ENCODE data around the gene LRRC3B.

The LRRC3B gene

DNA sequence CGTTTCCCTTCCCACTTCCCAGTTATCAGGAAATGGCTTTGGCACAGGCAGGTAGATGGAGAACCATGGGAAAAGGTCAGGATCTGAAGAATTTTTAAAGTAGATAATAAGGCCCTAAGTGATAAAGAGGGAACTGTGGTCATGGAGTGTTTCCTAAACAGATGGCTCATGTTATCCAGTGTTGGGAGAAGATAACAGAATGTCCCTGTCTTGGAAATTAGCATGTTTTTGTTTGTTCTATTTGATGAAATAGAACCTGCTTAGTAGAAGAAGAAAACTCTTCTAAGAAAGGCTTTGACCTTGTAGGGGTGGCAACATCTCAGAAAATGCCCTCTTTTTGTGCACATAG lies 8.8 kb downstream of the LRRC3B start:
- DNase-seq: peak in 1 of 2 experiments; percentile 12

DNA sequence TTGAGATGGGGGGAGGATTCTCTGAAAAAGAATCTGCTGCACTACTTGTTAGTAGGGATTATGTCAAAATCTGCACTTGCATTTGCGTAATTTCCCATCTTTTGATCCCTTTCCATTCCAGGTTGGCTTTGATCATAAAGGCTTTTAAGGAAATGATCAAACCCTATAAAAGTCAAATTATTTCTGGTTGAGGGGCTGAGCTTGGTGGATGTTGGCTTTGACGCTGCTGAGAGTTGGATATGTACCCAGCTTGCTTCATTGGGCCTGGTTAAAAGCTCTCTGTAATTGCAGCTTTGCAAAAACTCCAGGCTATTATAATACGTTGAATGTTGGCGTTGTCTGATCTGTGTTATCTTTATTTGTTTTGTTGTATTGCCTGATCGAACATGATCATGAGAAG lies 12.0 kb downstream of the LRRC3B start:
- DNase-seq: no peak

DNA sequence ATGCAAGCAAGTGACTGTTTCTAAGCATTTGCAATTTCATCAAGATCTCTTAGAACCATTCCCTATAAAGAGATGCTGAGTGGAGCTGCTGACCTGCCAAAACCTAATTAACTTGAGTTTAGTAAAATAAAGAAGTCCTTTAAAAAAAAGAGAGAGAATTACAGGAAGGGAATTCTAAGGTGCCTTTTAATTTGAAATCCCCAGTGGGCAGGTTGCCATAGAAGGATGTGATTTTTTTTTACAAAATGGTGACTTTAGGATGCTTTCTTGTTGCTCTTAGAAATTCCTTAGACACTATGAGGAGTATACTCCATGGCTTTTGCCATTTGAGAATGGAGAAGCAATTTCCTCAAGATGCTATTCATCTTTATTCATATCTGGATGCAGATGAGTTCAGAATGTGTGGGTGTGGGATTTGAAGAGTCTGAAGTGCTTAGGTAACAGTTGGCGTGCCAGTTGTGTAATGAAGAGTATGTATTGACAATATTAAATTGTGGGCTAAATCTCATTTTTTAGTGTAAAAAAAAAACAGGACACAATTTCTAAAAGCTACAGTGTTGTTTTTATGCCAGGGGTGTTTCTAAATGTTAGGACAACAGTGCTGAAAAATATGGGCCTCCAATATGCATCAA lies 13.6 kb downstream of the LRRC3B start:
- DNase-seq: no peak

DNA sequence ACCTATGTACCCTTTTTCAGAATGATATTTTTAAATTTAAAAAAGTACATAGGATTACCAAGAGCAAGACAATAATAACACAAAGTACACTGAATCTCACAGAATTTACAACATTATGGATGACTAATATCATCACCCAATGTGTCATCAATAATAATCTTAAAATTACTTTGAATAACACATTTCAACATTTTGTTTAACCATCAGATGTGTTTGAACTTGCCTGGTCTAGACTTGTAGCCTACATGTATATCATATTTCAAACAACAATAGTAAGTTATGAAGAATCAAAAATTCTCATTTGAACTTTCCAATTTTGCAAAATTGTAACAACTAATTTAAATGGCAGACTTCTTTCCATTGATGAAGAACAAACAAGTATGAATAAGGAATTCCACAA lies 15.1 kb downstream of the LRRC3B start:
- DNase-seq: no peak

DNA sequence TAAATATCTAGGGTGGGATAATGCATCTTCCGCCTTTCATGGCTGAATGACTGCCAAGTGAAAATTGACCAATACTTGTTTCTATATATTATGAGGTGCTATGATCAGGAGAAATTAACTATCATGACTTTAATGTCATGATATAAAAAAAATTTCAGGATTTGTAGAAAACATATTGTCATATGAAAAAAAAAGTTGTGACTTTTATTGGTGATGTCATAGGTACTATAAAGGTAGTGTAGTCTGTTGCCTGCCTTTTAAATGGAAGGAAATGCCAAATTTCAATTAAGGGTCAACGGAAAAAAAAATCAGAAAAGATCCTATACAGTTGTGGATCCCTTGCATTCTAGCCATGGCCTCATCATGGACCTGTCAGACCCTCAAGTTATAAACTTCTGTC lies 15.5 kb downstream of the LRRC3B start:
- DNase-seq: no peak

DNA sequence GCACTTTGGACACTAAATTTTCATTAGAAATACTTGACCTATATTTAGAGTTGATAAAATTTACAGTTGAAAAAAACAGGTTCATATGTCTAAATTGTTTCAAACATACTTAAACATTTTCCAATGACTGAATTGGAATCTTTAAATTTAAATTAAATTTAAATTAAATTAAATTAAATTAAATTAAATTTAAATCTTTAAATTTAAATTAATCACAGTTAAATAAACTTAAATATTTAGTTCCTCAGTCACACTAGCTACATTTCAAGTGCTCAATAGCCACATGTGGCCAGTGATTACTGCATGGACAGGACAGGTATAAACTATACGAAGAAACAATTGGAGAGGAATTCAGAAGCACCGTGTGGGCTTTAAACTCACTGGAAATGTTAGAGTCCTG lies 16.8 kb downstream of the LRRC3B start:
- no peak for DNase-seq

DNA sequence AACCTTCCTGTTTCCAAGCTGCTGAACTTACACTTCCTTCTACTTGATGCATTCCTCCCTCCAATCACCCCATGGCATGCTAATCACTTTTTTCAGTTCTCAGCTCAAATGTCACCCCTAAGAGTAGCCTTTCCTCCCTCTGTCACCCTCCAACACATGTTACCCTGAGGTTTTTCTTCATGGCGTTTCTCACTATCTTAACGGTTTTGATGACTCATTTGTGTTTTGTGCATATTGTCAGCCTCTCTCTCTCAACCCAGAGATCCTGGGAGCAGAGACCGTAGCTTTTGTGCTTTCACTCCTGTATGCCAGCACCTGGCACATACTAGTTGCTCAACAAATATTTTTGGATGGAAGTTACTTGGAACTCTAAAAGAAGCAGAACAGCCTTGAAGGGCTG lies 24.5 kb downstream of the LRRC3B start:
- no peak for DNase-seq

DNA sequence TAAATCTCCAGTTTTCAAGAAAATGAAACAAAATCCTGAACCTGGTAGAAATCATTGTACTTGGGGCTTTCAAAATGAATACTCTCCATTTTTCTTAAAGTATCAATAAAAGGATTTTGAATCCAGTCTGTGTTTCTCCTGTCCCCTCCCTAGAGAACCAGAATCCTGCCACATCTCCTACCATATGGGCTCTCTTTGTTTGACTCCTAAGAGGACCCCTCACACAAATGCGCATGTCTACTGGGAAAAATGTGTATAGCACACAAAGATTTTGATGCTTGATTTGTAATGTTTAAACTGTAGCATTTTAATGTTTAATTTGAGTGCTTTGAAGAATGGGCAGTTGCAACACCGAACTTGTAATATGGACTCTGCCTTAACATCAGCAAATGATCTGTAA lies 25.9 kb downstream of the LRRC3B start:
- DNase-seq: no peak

DNA sequence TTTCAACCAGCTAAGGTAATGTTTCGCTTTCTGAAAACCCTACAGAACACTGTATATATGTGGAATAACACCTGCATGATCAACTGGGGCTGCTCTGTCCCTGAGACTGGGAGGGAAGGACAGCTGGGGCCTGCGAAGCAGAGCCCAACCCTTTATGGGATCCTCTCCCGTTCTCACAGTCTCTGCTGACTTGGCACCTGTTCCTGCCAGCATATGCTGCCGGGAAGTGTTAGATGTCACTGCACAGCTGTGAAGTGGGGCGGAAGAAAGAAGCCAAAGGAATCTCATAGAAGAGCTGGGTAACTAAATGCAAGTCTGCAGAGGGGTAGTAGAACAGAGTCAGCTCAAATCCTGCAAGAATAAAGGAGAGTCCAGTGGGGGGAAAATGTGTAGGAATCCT lies 29.6 kb downstream of the LRRC3B start:
- peak; percentile 73 to 88 for DNase-seq

DNA sequence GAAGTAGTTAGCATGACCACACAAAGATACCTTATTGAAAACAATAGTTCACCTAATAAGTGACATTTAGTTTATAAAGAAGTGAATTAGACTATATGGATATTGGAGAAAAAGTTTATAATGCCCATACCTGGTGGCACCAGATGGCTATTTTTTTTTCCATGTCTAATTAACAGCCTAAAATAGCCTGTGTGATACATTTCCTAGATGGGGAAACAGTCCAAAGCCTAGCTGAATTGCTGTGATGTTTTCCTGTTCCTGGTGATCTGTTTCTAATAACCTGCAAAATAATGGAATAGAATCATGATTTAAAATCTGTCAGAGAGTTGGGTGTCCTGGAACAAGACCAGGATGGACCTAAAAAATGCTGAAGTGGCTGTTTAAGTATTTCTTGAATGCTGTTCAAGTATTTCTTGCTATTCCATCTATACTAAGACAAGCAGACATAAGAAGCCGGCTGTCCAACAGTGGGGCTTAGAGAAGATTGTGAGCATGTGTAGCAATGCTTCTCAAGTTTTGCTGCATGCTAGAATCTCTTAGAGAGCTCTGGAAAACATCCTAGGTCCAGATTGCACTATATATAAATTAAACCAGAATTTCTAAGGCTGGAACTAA lies 31.3 kb downstream of the LRRC3B start:
- DNase-seq: peak in 1 of 2 experiments; percentile 36

DNA sequence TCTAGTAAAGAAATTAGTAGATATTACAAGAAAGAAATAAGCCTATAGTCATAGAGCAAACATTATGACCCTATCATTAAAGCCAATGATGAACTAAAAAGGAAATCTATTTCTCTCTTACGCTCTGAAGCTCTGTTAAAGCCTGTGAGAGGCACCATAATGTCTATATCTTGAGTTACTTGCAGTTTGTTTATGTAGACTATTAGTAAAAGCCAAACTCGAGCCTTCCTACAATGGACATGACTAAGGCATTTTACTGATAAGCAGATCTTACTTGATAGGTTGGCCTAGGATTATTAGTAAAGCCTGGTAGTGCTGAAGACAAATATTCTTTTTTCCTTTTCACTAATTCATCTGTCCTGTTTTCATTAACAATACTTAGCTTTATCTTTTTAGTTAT lies 32.7 kb downstream of the LRRC3B start:
- DNase-seq: no peak

DNA sequence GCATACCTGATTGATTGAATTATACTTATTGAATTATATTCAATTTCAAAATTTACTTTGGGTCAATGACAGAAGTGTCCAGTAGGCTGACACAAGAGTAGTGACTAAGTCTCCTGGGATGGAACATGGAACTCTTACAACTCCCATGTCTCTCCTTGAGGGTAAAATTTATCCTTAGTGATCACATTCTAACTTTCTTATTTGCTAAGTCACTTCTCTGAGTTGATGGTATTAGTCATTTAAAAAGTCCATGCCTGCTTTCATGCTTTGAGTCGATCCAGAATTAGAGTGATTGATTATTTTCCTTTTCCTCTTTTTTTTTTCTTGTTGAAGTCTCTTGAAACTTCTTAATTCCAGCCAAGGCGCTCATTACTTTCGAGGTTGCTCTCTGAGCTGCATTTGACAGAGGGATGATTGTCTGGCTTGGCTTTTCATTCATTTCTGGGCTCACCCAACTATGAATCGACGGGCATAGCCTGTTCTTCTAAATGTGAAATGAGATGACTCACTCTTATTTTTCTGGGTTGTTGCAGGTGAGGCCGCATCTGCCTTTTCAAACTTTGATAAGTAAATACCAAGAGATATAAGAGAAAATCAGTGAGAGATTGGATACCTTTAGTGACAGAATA lies 34.9 kb downstream of the LRRC3B start:
- DNase-seq: no peak

DNA sequence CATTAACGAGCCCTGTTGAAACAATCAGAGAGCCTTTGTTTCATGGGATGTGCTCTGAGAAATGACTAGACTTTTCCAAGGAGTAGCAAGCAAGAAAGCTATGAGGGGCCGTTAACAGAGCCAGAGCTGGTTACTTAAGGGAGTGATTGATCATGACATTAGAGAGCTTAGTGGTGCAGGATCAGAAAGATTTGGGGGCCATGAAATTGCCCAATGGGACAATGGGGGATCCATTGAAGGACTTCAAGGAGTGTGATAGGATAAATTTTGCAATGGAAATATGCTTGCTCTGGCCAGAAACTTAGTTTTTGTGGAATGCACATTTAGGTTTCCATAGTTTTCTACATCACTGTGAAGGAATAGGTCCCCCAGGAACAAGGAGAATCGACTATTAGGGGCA lies 45.6 kb downstream of the LRRC3B start:
- no peak for DNase-seq

DNA sequence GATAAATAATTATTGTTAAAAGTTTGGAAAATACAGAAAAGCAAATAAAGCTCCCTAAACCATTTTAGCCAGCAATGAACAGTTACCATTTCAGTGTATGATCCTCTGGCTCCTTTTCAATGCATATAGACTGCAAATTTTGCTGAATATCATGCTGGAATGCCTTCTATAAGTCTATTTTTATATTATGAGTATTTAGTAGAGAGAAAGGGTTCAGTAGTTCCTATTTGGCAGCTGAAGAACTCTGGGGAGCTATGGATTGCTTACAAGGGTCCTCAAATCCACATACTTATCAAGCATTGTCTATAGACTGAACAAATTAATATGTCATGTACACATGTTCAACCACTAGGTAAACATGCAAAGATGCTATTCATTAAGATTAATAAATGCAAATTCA lies 46.1 kb downstream of the LRRC3B start:
- no peak for DNase-seq

DNA sequence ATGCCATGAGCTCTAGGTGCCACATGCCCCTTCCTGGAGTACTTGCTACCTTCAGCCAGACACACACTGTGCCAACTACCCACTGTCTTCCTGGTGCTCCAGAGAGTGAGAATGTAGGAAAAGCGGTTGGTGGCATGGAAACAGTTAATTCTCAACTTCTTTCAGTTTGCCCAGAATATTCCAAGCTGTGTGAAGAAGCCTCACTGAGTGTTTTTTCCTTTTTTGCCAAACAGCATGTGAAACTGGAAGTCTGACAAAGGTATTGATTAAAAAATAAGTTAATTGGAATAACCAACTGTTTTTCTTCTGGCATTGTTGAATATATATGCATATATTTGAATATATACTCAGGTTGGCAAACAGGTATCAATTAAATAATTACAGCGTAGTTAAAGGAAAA lies 52.8 kb downstream of the LRRC3B start:
- DNase-seq: no peak

DNA sequence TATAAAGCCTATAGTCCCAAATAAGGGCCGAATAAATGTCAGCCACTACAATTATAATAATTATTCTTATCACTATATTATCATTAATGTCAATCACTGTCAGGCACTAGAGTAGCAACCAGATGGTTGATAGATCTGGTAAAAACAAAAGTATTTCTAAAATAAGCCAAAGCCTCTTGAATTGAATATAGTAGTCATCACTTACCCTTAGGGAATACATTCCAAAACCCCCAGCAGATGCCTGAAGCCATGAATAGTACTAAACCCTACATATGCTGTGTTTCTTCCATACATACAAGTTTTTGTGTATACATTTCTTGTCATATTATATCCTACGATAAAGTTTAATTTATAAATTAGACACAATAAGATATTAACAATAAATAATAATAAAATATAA lies 59.1 kb downstream of the LRRC3B start:
- no peak for DNase-seq

DNA sequence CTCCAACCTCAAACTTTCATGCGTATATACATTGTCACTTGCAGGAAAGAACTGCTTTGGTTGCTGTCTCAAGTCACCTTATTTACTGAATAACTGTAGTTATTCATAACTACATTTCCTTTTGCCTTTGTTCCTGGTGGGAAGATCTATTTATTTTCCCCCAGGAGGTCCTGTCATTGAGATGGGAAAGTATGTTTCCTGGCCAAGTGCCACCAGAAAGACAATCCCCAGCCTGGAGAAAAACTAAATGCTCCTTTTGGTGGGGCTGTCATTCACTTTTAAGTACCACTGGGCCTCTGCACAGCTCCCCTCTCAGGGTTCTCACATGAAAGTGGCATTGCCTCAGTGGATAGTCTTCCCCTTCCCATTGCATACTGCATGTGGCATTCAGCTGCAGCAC lies 59.8 kb downstream of the LRRC3B start:
- no peak for DNase-seq

DNA sequence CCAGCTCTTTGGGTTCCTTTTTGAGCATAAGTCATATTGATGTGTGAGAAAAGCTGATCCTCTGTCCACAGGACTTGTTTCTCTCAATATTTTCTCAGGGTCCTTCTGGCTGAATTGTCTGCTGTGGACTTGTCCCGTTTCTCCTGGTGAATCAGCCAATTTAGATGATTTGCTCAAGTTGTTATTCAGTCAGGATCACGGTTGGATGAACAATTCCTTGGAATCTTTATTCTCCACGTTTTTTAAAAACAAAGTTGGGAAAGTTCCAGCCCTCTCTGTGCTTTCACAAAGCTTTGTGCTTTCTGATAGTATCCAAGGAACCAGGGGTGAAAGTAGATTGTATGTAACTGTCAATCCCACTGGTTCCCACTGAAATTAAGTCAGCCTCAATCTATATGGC lies 61.3 kb downstream of the LRRC3B start:
- DNase-seq: no peak

DNA sequence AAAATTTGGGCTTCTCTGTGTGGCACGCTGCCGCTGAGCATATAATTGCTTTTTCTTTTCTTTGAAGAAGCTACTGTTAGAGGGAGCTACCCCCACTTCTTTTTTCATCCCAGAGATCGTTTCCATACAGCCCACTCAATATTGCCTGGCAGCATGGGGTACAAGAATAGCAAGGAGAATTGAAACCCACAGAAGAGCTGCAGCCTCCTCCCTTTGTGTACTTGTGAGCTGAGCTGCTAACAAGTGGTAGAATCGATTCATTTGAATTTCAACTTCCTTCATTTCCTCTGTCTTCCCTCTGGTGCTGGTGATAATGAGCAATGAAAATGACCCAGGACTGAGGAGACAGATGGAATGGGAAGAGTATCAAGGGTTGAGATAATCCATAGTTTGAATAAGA lies 64.9 kb downstream of the LRRC3B start:
- no peak for DNase-seq

DNA sequence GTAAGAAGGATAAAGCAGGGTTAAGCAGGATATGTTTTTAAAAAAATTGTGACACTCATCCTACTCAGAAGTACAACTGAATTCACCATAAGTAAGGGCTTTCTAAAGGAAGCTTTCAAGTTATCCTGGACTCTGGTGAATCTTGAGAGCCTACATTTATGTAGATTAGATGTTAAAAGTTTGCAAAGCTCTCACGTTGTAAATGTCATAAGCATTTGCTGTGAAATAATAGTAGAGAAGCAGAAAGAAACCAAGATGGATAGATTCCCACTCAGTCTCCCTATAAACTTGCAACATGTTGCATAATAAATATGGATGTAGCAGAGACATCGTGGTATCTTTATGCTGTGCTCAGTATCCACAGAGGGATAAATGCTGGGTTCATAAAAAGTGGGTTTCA lies 77.0 kb downstream of the LRRC3B start:
- DNase-seq: no peak

DNA sequence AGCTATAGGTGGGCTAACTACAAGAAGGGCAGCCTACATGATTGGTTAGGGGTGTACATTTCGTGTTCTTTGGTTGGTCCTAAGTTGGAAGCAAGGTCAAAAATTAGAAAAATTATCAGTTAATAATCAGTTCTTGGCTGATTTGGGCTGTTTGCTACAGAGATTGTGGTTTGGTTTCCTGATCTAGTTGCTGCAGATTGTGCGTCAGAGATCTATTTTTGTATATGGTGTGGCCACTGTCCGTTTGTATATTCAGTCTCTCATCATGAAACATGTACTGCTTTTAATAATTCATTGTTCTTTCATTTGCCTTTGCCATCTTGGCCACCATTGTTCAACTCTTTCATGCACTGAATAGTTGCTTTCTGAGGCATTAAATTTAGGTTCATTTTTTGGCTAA lies 80.9 kb downstream of the LRRC3B start:
- no peak for DNase-seq

DNA sequence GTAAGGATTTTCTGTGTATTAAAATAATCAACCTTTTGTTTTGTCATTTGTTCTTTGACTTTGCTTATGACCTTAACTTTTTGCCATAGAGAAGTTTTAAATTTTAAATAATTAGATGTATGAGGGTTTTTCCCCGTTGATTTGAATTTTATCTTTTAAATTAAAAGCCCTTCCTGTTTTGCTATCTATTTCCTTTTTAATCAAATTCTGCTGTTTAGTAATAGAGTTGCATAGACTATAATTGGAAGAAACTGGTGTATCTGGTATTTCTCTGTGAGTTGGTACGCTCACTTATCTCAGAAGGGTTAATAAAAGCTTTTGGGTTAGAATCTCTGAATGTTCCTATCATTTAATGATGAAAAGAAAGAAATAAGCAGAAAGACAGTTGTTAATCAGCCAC lies 82.2 kb downstream of the LRRC3B start:
- DNase-seq: no peak

DNA sequence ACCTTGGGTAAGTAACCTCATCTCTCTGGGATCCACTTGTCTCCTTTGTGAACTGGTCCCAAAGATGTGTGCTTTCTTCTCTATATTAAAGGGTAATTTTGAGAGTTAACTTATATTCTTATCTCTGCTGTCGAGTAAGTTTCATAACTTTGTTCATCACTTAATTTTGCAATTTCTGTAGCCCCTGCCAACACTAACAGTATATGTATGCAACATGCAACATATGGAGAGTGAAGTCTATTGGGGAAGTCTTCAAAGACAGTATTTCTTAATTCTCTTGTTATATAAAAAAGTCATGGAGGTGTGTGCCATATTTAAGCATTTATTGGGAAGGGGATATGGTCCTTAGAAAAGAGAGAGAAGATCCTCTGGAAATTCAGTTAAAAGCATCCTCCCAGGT lies 85.9 kb downstream of the LRRC3B start:
- DNase-seq: no peak

DNA sequence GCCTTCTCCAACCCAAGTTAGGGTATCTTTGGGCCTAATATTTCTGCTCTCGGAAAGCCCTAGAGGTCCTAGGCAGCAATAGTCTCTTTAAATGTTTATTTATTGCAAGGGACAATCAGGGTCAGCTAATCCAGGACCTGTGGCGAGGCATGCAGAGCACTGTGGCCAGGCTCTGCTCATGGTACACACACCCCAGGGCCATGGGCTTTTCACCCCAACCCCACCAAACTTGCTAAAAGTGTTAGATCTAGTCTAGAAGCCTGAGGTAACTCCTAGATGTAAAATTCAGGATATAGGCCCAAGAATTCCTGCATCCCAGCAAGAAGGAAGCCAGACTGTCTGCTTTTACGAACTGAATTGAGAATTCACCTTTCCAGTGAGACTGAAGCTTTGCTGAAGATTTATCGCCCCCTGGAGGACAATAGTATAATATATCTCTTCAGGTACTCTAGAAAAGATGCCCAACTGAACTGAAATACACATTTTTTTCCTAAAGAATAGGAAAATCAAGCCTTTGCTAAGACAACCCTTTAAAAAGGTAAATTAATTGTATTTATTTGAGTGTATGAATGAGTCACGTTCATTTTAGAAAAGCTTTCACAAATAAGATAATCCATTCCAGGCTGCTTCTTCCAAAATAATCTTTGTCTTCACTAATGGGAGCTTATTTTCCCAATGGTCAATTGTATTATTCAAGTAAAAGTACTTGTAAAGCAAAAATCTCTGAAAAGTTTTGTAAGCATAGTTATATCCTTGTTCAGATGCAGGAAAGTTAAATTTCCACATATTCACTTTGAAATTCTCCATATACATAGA lies 89.8 kb downstream of the LRRC3B start:
- peak; percentile 11 to 36 for DNase-seq
